K562 (cell line): ENCODE measurements around the gene CRKL. TPM values are rescaled to one million over a fixed set of nuclear protein-coding genes. Genes with fewer than 3 reads are reported as not detected.

Experiments
- BHLHE40 ChIP-seq: IDR thresholded peaks from 2 replicates; pipeline ENCODE4 v1.6.1; 2011; ENCODE audit warnings: low read length, improper control_type of control experiment
- ETV6 ChIP-seq, 3 experiments: fragments of 150-350 bp in 1 of 3; sonication (generic) in 1 of 3; formaldehyde crosslinking in 1 of 3; IDR thresholded peaks; 2 replicates each; pipeline versions ENCODE4 v1.6.1 to v1.8.0; 2014 to 2022; ENCODE audit warnings: borderline replicate concordance in 2 of 3, low read depth in 2 of 3, antibody characterized with exemption in 1 of 3, low read length in 1 of 3, mild to moderate bottlenecking in 1 of 3, missing genetic modification reagents in 1 of 3
- KDM1A ChIP-seq, 2 experiments: fragments of 450-650 bp; IDR thresholded peaks; 2 replicates each; pipeline ENCODE4 v1.6.1; 2016; ENCODE audit warnings: mild to moderate bottlenecking in 2 of 2
- PBX2 ChIP-seq, 2 experiments: IDR thresholded peaks in 1 of 2; conservative IDR thresholded peaks in 1 of 2; 2 replicates each; pipeline ENCODE4 v1.6.1; 2016; ENCODE audit warnings: low read depth in 2 of 2, mild to moderate bottlenecking in 1 of 2, missing compliant biosample characterization in 1 of 2, missing genetic modification characterization in 1 of 2, moderate library complexity in 1 of 2
- POLR2AphosphoS5 ChIP-seq: IDR thresholded peaks from 2 replicates; pipeline ENCODE4 v1.6.1; 2011; ENCODE audit warnings: mild to moderate bottlenecking, low read depth, low read length, moderate library complexity; ENCODE audit not compliant: control insufficient read depth, insufficient read depth
- RNF2 ChIP-seq: sonication (generic); IDR thresholded peaks from 2 replicates; pipeline ENCODE4 v1.6.1; 2016
- TAF7 ChIP-seq: fragments of 450-650 bp; IDR thresholded peaks from 2 replicates; pipeline ENCODE4 v1.6.1; 2016; ENCODE audit warnings: missing genetic modification characterization, missing compliant biosample characterization
- THRA ChIP-seq: fragments of 450-650 bp; IDR thresholded peaks from 2 replicates; pipeline ENCODE4 v1.6.1; 2017; ENCODE audit warnings: mild to moderate bottlenecking, moderate library complexity
- ZBTB26 ChIP-seq: fragments of 450-650 bp; formaldehyde crosslinking; IDR thresholded peaks from 2 replicates; pipeline ENCODE4 v1.4.0; 2022; ENCODE audit warnings: missing genetic modification characterization
- ZNF217 ChIP-seq: sonication (generic); formaldehyde crosslinking; IDR thresholded peaks from 2 replicates; pipeline ENCODE4 v1.8.0; 2022; ENCODE audit warnings: mild to moderate bottlenecking, missing genetic modification reagents
- ZNF57 ChIP-seq: fragments of 450-650 bp; formaldehyde crosslinking; IDR thresholded peaks from 2 replicates; pipeline ENCODE4 v1.4.0; 2020; ENCODE audit warnings: mild to moderate bottlenecking, moderate library complexity
- ZNF583 ChIP-seq: fragments of 250-450 bp; sonication (Bioruptor Pico); IDR thresholded peaks from 2 replicates; pipeline ENCODE4 v1.4.0; 2020
- ZNF717 ChIP-seq: fragments of 250-450 bp; sonication (Bioruptor Pico); IDR thresholded peaks from 2 replicates; pipeline ENCODE4 v1.5.0; 2021
- polyA plus RNA-seq, 8 experiments: library from polyadenylated mRNA; depleted of rRNA in 4 of 8; stranded (reverse) in 5 of 8; unstranded in 3 of 8; fragments of >200 nt; fragmentation: Nextera tagmentation in 2 of 8; fragmentation: Illumina TruSeq in 1 of 8; extraction: Ambion mirVana in 2 of 8; extraction: Trizol in 1 of 8; gene quantifications; 2 replicates each; pipeline versions ENCODE4 v1.2.1 to v1.2.3, GENCODE V29; 2011 to 2014; ENCODE audit warnings: inconsistent platforms in 1 of 8, missing spikeins in 1 of 8
- total RNA-seq, 7 experiments: library from RNA; depleted of rRNA in 6 of 7; stranded (reverse); fragments of >200 nt in 6 of 7; fragmentation: Illumina TruSeq in 2 of 7; extraction: Trizol in 2 of 7; gene quantifications; 2 replicates each; pipeline versions ENCODE4 v1.2.1 to v1.2.3, GENCODE V29; 2011 to 2021; ENCODE audit warnings: low replicate concordance in 1 of 7
- TF ChIP-seq, protein P1 (sequence below): fragments of 250-450 bp; sonication (Bioruptor Pico); IDR thresholded peaks from 2 replicates; pipeline ENCODE4 v1.5.0; 2022; ENCODE audit warnings: mild to moderate bottlenecking

Gene CRKL
- total and polyA plus RNA-seq, 9 of the 15 experiments (the other 6 are each of a cell fraction or from before 2014, with no cell fraction given), result 100 to 263 (median 124) TPM

- TF ChIP-seq BHLHE40 (peak; percentile 65), PBX2 (CRISPR knock-in tag; IDR thresholded peaks at IDR 0.05; ENCODE audit: low read depth) (no peak), PBX2 (tag; conservative IDR thresholded peaks at IDR 0.05; ENCODE audit: low read depth) (no peak), THRA (no peak), ZBTB26 (peak; percentile 87; the same call in 1 of the 2 replicates), ZNF717 (no peak), ZNF583 (peak; percentile 94), TAF7 (tag) (no peak; the same call in 1 of the 2 replicates), ZNF217 (CRISPR knock-in tag) (no peak), KDM1A (IDR thresholded peaks at IDR 0.05) (no peak), POLR2AphosphoS5 (no peak), ETV6 (IDR thresholded peaks at IDR 0.05; ENCODE audit: borderline replicate concordance in 1 of 2, low read depth in 2 of 2, low read length in 1 of 2) (peak; percentile 48 to 59; a peak in 1 of 4 replicates), ETV6 (CRISPR knock-in tag; IDR thresholded peaks at IDR 0.05; ENCODE audit: borderline replicate concordance) (no peak), RNF2 (no peak; the same call in 1 of the 2 replicates), ZNF57 (CRISPR knock-in tag) (peak; percentile 72; the same call in 1 of the 2 replicates)
- TF ChIP-seq, protein P1, sequence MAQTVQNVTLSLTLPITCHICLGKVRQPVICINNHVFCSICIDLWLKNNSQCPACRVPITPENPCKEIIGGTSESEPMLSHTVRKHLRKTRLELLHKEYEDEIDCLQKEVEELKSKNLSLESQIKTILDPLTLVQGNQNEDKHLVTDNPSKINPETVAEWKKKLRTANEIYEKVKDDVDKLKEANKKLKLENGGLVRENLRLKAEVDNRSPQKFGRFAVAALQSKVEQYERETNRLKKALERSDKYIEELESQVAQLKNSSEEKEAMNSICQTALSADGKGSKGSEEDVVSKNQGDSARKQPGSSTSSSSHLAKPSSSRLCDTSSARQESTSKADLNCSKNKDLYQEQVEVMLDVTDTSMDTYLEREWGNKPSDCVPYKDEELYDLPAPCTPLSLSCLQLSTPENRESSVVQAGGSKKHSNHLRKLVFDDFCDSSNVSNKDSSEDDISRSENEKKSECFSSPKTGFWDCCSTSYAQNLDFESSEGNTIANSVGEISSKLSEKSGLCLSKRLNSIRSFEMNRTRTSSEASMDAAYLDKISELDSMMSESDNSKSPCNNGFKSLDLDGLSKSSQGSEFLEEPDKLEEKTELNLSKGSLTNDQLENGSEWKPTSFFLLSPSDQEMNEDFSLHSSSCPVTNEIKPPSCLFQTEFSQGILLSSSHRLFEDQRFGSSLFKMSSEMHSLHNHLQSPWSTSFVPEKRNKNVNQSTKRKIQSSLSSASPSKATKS, result peak; percentile 68; the same call in 1 of the 2 replicates
Observed at GRCh38 chr22:20885557-20886323, 31.5 kb upstream of the CRKL start (continued).
